Skeletal muscle satellite cell (primary cell): ENCODE data around the gene BCAP31.

ENCODE experiments used
- H3K27me3 ChIP-seq: 2 replicates; pipeline ENCODE4 v1.7.0; 2013; ENCODE audit warnings: low read length; ENCODE audit not compliant: control insufficient read depth, insufficient read depth
- H3K36me3 ChIP-seq: 2 replicates; pipeline ENCODE4 v1.7.0; 2013; ENCODE audit warnings: mild to moderate bottlenecking, control low read depth, low read length; ENCODE audit not compliant: insufficient read depth
- H3K4me1 ChIP-seq: 2 replicates; pipeline ENCODE4 v1.7.0; 2013; ENCODE audit warnings: low read length; ENCODE audit not compliant: control insufficient read depth, insufficient read depth
- H3K4me2 ChIP-seq: 2 replicates; pipeline ENCODE4 v1.7.0; 2013; ENCODE audit warnings: mild to moderate bottlenecking, low read length
- H3K4me3 ChIP-seq: 2 replicates; pipeline ENCODE4 v1.7.0; 2013; ENCODE audit warnings: low read length
- H3K9ac ChIP-seq: 2 replicates; pipeline ENCODE4 v1.7.0; 2013; ENCODE audit warnings: mild to moderate bottlenecking, low read depth, low read length, moderate library complexity
- H3K9me3 ChIP-seq: replicated peaks from 2 replicates; pipeline ENCODE4 v1.7.0; 2013; ENCODE audit warnings: mild to moderate bottlenecking, control low read depth, low read length

The BCAP31 gene

GRCh38 chrX:153766871-153767673, 42.9 kb upstream of the BCAP31 start:
- Histone ChIP-seq H3K4me1 (peaks cover 2% of the 10 kb centered on the region), H3K27me3 (no peaks in the 10 kb centered on the region), H3K9ac (no peak overlapping the region), H3K36me3 (no peaks in the 10 kb centered on the region), H3K4me3 (peak overlapping the region; percentile 24), H3K9me3 (no peaks in the 10 kb centered on the region), H3K4me2 (peak overlapping the region; percentile 82)

- Histone ChIP-seq H3K9me3 (no peaks in the 10 kb centered on the region), H3K4me3 (peak overlapping the region; percentile 68), H3K9ac (peak overlapping the region; percentile 52), H3K4me2 (peak overlapping the region; percentile 82), H3K36me3 (no peaks in the 10 kb centered on the region), H3K4me1 (peaks cover 2% of the 10 kb centered on the region), H3K27me3 (no peaks in the 10 kb centered on the region)
Observed at GRCh38 chrX:153766098-153766817, 42.1 kb upstream of the BCAP31 start.

GRCh38 chrX:153765138-153766079, 41.2 kb upstream of the BCAP31 start:
- no peaks in the 10 kb centered on the region for H3K9me3 ChIP-seq
- no peaks in the 10 kb centered on the region for H3K36me3 ChIP-seq
- peaks cover 2% of the 10 kb centered on the region for H3K4me1 ChIP-seq
- H3K4me2 ChIP-seq: peak overlapping the region; percentile 82
- no peaks in the 10 kb centered on the region for H3K27me3 ChIP-seq
- H3K9ac ChIP-seq: peak overlapping the region; percentile 52
- peak overlapping the region; percentile 68 for H3K4me3 ChIP-seq

GRCh38 chrX:153764786-153765137, 40.6 kb upstream of the BCAP31 start:
- Histone ChIP-seq H3K4me1 (peaks cover 2% of the 10 kb centered on the region), H3K36me3 (no peaks in the 10 kb centered on the region), H3K27me3 (no peaks in the 10 kb centered on the region), H3K9me3 (no peaks in the 10 kb centered on the region), H3K4me2 (peak overlapping the region; percentile 82), H3K9ac (peak overlapping the region; percentile 52), H3K4me3 (peak overlapping the region; percentile 68)

GRCh38 chrX:153763989-153764755, 40.0 kb upstream of the BCAP31 start, which contains the start of gene PLXNB3:
PLXNB3 (plus strand) TSS chrX:153764249; CDS start chrX:153765536, 1,287 bp downstream.
- Histone ChIP-seq H3K9me3 (no peaks in the 10 kb centered on the region), H3K36me3 (no peaks in the 10 kb centered on the region), H3K4me1 (peaks cover 2% of the 10 kb centered on the region), H3K9ac (peak within 1 kb of the TSS; percentile 52), H3K4me3 (peak within 1 kb of the TSS; percentile 68), H3K27me3 (no peaks in the 10 kb centered on the region), H3K4me2 (peak within 1 kb of the TSS; percentile 82)

- no peak overlapping the region for H3K4me3 ChIP-seq
- H3K9me3 ChIP-seq: no peaks in the 10 kb centered on the region
- H3K4me1 ChIP-seq: peaks cover 2% of the 10 kb centered on the region
- no peak overlapping the region for H3K9ac ChIP-seq
- no peaks in the 10 kb centered on the region for H3K36me3 ChIP-seq
- H3K4me2 ChIP-seq: no peak overlapping the region
- no peaks in the 10 kb centered on the region for H3K27me3 ChIP-seq
Observed at GRCh38 chrX:153763298-153763932, 39.2 kb upstream of the BCAP31 start.

- no peaks in the 10 kb centered on the region for H3K9me3 ChIP-seq
- H3K27me3 ChIP-seq: no peaks in the 10 kb centered on the region
- H3K4me1 ChIP-seq: peaks cover 2% of the 10 kb centered on the region
- no peak overlapping the region for H3K4me3 ChIP-seq
- H3K36me3 ChIP-seq: no peaks in the 10 kb centered on the region
- H3K9ac ChIP-seq: no peak overlapping the region
- no peak overlapping the region for H3K4me2 ChIP-seq
Observed at GRCh38 chrX:153762626-153763173, 38.5 kb upstream of the BCAP31 start.

GRCh38 chrX:153761863-153762262, 37.7 kb upstream of the BCAP31 start:
- Histone ChIP-seq H3K27me3 (no peaks in the 10 kb centered on the region), H3K9me3 (no peaks in the 10 kb centered on the region), H3K9ac (no peak overlapping the region), H3K36me3 (no peaks in the 10 kb centered on the region), H3K4me2 (no peak overlapping the region), H3K4me1 (peaks cover 2% of the 10 kb centered on the region), H3K4me3 (no peak overlapping the region)

- H3K9ac ChIP-seq: no peak overlapping the region
Observed at GRCh38 chrX:153755136-153755535, 30.9 kb upstream of the BCAP31 start.

GRCh38 chrX:153750127-153750774, 26.1 kb upstream of the BCAP31 start:
- no peaks in the 10 kb centered on the region for H3K9me3 ChIP-seq
- H3K27me3 ChIP-seq: peaks cover 3% of the 10 kb centered on the region
- H3K9ac ChIP-seq: no peak overlapping the region
- H3K4me2 ChIP-seq: no peak overlapping the region
- H3K36me3 ChIP-seq: no peaks in the 10 kb centered on the region
- H3K4me3 ChIP-seq: no peak overlapping the region
- H3K4me1 ChIP-seq: no peaks in the 10 kb centered on the region

More at GRCh38 chrX:153755136-153755535, 30.9 kb upstream of the BCAP31 start:
- Histone ChIP-seq H3K27me3 (no peaks in the 10 kb centered on the region), H3K4me2 (no peak overlapping the region), H3K36me3 (no peaks in the 10 kb centered on the region), H3K9me3 (no peaks in the 10 kb centered on the region), H3K4me1 (no peaks in the 10 kb centered on the region), H3K4me3 (no peak overlapping the region)
